Measurements from ENCODE around the gene ADAMTSL4.
"Not testable (repeated sequence)": the region's sequence is repeated elsewhere in the genome, so short reads cannot be mapped to it uniquely, and the experiment has no call there.

The ADAMTSL4 gene

GRCh38 chr1:150555971-150556865, 7.0 kb downstream of the ADAMTSL4 start:
- DNase-seq, result no peak

- no peak for DNase-seq
Observed at GRCh38 chr1:150557065-150557600, 7.9 kb downstream of the ADAMTSL4 start.

GRCh38 chr1:150557813-150558212, 8.6 kb downstream of the ADAMTSL4 start:
- no peak for DNase-seq

GRCh38 chr1:150558303-150558704, 9.1 kb downstream of the ADAMTSL4 start:
- no peak for DNase-seq

- no peak for DNase-seq
Observed at GRCh38 chr1:150558761-150559655, 9.8 kb downstream of the ADAMTSL4 start.

GRCh38 chr1:150559656-150560010, 10.4 kb downstream of the ADAMTSL4 start:
- no peak for DNase-seq

- DNase-seq, result peak; percentile 59
Observed at GRCh38 chr1:150560011-150560438, 10.8 kb downstream of the ADAMTSL4 start.

- peak; percentile 78 for DNase-seq
Observed at GRCh38 chr1:150560576-150561253, 11.5 kb downstream of the ADAMTSL4 start.

- DNase-seq, result peak; percentile 60
Observed at GRCh38 chr1:150561254-150561973, 12.2 kb downstream of the ADAMTSL4 start.

GRCh38 chr1:150561974-150562445, 12.8 kb downstream of the ADAMTSL4 start:
- peak; percentile 64 for DNase-seq

- DNase-seq, result no peak
Observed at GRCh38 chr1:150562446-150563339, 13.5 kb downstream of the ADAMTSL4 start.

GRCh38 chr1:150563340-150564038, 14.3 kb downstream of the ADAMTSL4 start:
- no peak for DNase-seq

GRCh38 chr1:150564051-150564991, 15.1 kb downstream of the ADAMTSL4 start:
- DNase-seq, result no peak

GRCh38 chr1:150565240-150565991, 16.2 kb downstream of the ADAMTSL4 start:
- DNase-seq, result not testable (repeated sequence)

GRCh38 chr1:150566589-150567340, 17.6 kb downstream of the ADAMTSL4 start:
- DNase-seq, result no peak

GRCh38 chr1:150567341-150567716, 18.1 kb downstream of the ADAMTSL4 start:
- DNase-seq, result no peak
